CD4-positive, alpha-beta memory T cell (primary cell): Measurements from ENCODE around the gene CNTLN. TPM values are rescaled to one million over a fixed set of nuclear protein-coding genes. Genes with fewer than 3 reads are reported as not detected.

Source experiments
- CTCF ChIA-PET: fragments of 350-600 bp; sonication (Branson Sonifier 250); formaldehyde crosslinking; loops from one replicate; lab custom pipeline; 2021; ENCODE audit warnings: inconsistent platforms; ENCODE audit not compliant: partially characterized antibody; lab: Charles Lee
- POLR2A ChIA-PET: fragments of 350-600 bp; sonication (Branson Sonifier 250); formaldehyde crosslinking; loops from one replicate; lab custom pipeline; 2021; ENCODE audit not compliant: partially characterized antibody; lab: Charles Lee
- DNase-seq, 5 donors: peaks; one replicate each; pipeline versions ENCODE4 v3.0.0 to v3.0.0-alpha.2; 2020 to 2022; ENCODE audit warnings: mixed read lengths in 1 of 5
- H3K27ac ChIP-seq: one replicate; pipeline ENCODE4 v1.7.0; 2013; ENCODE audit warnings: low read depth, low read length
- H3K27me3 ChIP-seq: 2 replicates; pipeline ENCODE4 v1.7.0; 2013; ENCODE audit warnings: mild to moderate bottlenecking, low read length, moderate library complexity; ENCODE audit not compliant: insufficient read depth
- H3K36me3 ChIP-seq: 2 replicates; pipeline ENCODE4 v1.7.0; 2013; ENCODE audit warnings: mild to moderate bottlenecking, low read length, moderate library complexity; ENCODE audit not compliant: insufficient read depth
- H3K4me1 ChIP-seq: 2 replicates; pipeline ENCODE4 v1.7.0; 2013; ENCODE audit warnings: mild to moderate bottlenecking, low read length, moderate library complexity; ENCODE audit not compliant: insufficient read depth
- H3K4me3 ChIP-seq, 2 donors: one replicate each; pipeline ENCODE4 v1.7.0; 2013; ENCODE audit warnings: low read length in 2 of 2, mild to moderate bottlenecking in 1 of 2
- H3K9me3 ChIP-seq, 2 donors: one replicate each; pipeline ENCODE4 v1.7.0; 2013; ENCODE audit warnings: low read length in 2 of 2, control low read depth in 1 of 2; ENCODE audit not compliant: control insufficient read depth in 1 of 2
- H3K27ac Mint-ChIP-seq, 7 donors: one replicate each; pipeline ENCODE4 v1.8.0; 2020 to 2021; ENCODE audit warnings: mixed read lengths in 7 of 7, mild to moderate bottlenecking in 6 of 7, inconsistent platforms in 3 of 7, moderate library complexity in 3 of 7
- H3K27me3 Mint-ChIP-seq, 2 donors: one replicate each; pipeline ENCODE4 v1.8.0; 2020 to 2021; ENCODE audit warnings: mixed read lengths in 2 of 2
- H3K36me3 Mint-ChIP-seq, 2 donors: one replicate each; pipeline ENCODE4 v1.8.0; 2020 to 2021; ENCODE audit warnings: mixed read lengths in 2 of 2, inconsistent platforms in 1 of 2, mild to moderate bottlenecking in 1 of 2
- H3K4me1 Mint-ChIP-seq, 4 donors: one replicate each; pipeline ENCODE4 v1.8.0; 2020 to 2021; ENCODE audit warnings: mixed read lengths in 4 of 4, mild to moderate bottlenecking in 1 of 4
- H3K4me3 Mint-ChIP-seq, 8 donors: one replicate each; pipeline ENCODE4 v1.8.0; 2020 to 2021; ENCODE audit warnings: mixed read lengths in 8 of 8, mild to moderate bottlenecking in 7 of 8, moderate library complexity in 6 of 8, inconsistent platforms in 3 of 8
- H3K9me3 Mint-ChIP-seq, 8 donors: one replicate each; pipeline ENCODE4 v1.8.0; 2020 to 2021; ENCODE audit warnings: mixed read lengths in 8 of 8, mild to moderate bottlenecking in 5 of 8, inconsistent platforms in 3 of 8, moderate library complexity in 1 of 8
- intact Hi-C: fragments of 100-400 bp; cut with micrococcal nuclease; formaldehyde crosslinking; loops from one replicate; pipeline ENCODE4 v1.15.1; 2023
- polyA plus RNA-seq, 2 donors: library from polyadenylated mRNA; unstranded; fragments of 300-500 nt; fragmentation: Illumina TruSeq; gene quantifications; one replicate each; pipeline ENCODE4 v1.2.3, GENCODE V29; 2021
- total RNA-seq, 2 experiments: library from RNA; stranded (reverse); gene quantifications; one replicate each; pipeline ENCODE4 v1.2.3, GENCODE V29; 2021

Gene CNTLN
- total and polyA plus RNA-seq, 4 experiments from 2014 or later = 0.03 to 0.15 (median 0.11) TPM; not detected in 1

DNA sequence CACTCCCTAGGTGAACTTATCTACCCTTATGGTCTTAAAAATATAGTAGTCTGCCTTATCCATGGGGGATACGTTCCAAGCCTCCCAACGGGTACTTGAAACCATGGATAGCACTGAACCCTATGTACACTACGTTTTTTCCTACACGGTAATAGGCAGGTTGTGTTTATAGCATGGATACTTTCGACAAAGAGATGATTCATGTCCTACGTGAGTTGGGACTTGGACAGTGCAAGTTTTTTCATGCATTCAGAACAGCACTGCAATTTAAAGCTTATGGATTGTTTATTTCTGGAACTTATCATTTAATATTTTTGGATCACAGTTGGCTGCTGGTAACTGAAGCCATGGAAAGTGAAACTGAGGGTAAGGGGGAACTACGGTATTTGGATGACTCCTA is 88.1 kb downstream of the CNTLN start:
- intact Hi-C loops = no loop called here
- no peak overlapping the region for H3K4me3 ChIP-seq
- no peak for DNase-seq
- H3K4me1 Mint-ChIP-seq = no peaks in the 10 kb centered on the region
- peaks cover 0 to 5% of the 10 kb centered on the region in 2 donors for H3K9me3 ChIP-seq
- H3K27me3 ChIP-seq = no peaks in the 10 kb centered on the region
- H3K36me3 ChIP-seq = no peaks in the 10 kb centered on the region
- ChIA-PET CTCF (no interaction called here), POLR2A (no interaction called here)
- H3K4me1 ChIP-seq = no peaks in the 10 kb centered on the region
- no peak overlapping the region for H3K27ac Mint-ChIP-seq
- H3K4me3 Mint-ChIP-seq = no peak overlapping the region
- H3K27me3 Mint-ChIP-seq = no peaks in the 10 kb centered on the region
- H3K9me3 Mint-ChIP-seq = peaks cover 0 to 4% (median 1%) of the 10 kb centered on the region in 8 donors
- no peak overlapping the region for H3K27ac ChIP-seq
- H3K36me3 Mint-ChIP-seq = no peaks in the 10 kb centered on the region

DNA sequence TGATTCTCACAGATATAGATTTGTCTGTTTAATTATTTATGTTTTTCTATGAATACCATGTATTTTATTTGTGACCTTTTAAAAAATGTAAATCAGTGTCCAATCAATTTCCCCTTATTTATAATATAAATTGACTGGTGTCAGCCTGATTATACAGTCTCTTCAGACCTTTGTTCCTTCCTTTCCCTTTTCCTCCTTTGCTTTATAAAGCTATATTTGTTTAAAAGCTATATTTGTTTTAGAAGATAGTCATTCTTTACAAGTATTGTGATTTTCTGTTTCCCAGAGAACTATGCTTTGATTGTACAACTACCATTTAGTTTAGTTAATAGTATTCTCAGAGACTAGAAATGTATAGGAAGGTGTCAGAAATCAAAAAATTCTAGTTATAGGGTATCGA is 90.6 kb downstream of the CNTLN start:
- H3K27ac ChIP-seq = no peak overlapping the region
- intact Hi-C loops = no loop called here
- H3K4me1 Mint-ChIP-seq = no peaks in the 10 kb centered on the region
- ChIA-PET POLR2A (no interaction called here), CTCF (interaction anchor here (1.5 kb wide), 1 partner anchor 10 kb away, joined by 4 read pairs; no protein-coding TSS in a partner anchor)
- no peaks in the 10 kb centered on the region for H3K4me1 ChIP-seq
- H3K9me3 ChIP-seq = peaks cover 0 to 5% of the 10 kb centered on the region in 2 donors
- H3K27ac Mint-ChIP-seq = no peak overlapping the region
- DNase-seq = no peak
- H3K27me3 Mint-ChIP-seq = no peaks in the 10 kb centered on the region
- H3K4me3 Mint-ChIP-seq = no peak overlapping the region
- no peak overlapping the region for H3K4me3 ChIP-seq
- peaks cover 0 to 8% (median 4%) of the 10 kb centered on the region in 8 donors for H3K9me3 Mint-ChIP-seq
- no peaks in the 10 kb centered on the region for H3K27me3 ChIP-seq
- H3K36me3 Mint-ChIP-seq = no peaks in the 10 kb centered on the region
- no peaks in the 10 kb centered on the region for H3K36me3 ChIP-seq

DNA sequence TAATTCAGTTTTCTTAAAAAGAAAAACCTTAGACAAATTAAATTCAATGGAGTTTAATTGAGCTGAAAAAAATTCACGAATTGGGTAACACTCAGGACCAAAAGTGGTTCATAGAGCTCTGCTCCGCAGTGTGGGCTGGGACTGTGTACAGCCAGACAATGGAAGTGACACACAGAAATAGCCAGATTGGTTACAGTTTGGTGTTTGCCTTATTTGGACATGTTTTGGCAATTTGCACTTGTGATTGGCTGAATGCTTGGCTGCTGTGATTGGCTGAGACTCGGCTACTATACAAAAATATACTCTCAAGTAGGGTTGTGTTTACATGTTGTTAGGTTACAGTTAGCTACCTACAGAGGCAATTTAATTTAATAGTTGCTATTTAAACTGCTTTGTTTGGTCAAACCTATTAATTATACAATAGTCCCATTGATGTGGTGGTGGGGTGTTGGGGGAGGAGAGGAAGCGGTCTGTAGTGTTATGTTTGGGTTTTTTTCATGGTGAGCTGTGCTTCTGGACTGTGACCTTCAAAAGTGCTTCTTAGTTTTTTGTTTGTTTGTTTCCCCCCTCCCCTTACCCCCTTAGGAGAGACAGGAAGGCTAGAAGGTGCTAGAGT is 95.2 kb downstream of the CNTLN start:
- Mint-ChIP-seq H3K4me3 (no peak overlapping the region), H3K27me3 (no peaks in the 10 kb centered on the region), H3K4me1 (no peaks in the 10 kb centered on the region), H3K9me3 (peaks cover 4 to 14% (median 6%) of the 10 kb centered on the region in 8 donors), H3K27ac (no peak overlapping the region), H3K36me3 (no peaks in the 10 kb centered on the region)
- Histone ChIP-seq H3K27me3 (no peaks in the 10 kb centered on the region), H3K36me3 (no peaks in the 10 kb centered on the region), H3K4me3 (no peak overlapping the region), H3K4me1 (no peaks in the 10 kb centered on the region), H3K9me3 (no peaks in the 10 kb centered on the region), H3K27ac (no peak overlapping the region)
- POLR2A ChIA-PET = no interaction called here
- intact Hi-C loops = no loop called here
- CTCF ChIA-PET = no interaction called here
- DNase-seq = no peak

DNA sequence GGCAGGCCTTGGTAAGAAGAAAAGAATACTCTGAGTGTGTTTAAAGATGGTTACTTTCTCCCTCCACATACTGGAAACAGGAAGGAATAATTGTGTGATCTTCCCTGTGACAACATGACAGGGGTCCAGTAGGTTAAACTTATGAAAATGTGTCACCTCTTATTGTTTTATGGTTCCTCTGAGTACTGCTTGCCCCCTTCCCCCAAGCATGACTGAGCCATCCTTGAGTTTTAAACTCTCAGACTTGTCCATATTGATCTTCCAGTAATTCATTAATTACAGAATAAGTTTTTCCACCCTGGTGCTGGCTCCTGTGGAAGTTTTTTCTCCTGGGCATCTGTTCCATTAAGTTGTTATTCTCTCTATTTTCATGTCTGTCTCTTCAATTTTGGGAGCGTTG is 95.8 kb downstream of the CNTLN start:
- Mint-ChIP-seq H3K4me1 (no peaks in the 10 kb centered on the region), H3K27ac (no peak overlapping the region), H3K4me3 (no peak overlapping the region), H3K36me3 (no peaks in the 10 kb centered on the region), H3K9me3 (peaks cover 4 to 14% (median 6%) of the 10 kb centered on the region in 8 donors), H3K27me3 (no peaks in the 10 kb centered on the region)
- Histone ChIP-seq H3K27ac (no peak overlapping the region), H3K9me3 (no peaks in the 10 kb centered on the region), H3K27me3 (no peaks in the 10 kb centered on the region), H3K4me1 (no peaks in the 10 kb centered on the region), H3K4me3 (no peak overlapping the region), H3K36me3 (no peaks in the 10 kb centered on the region)
- ChIA-PET CTCF (no interaction called here), POLR2A (no interaction called here)
- DNase-seq = no peak
- intact Hi-C loops = no loop called here

DNA sequence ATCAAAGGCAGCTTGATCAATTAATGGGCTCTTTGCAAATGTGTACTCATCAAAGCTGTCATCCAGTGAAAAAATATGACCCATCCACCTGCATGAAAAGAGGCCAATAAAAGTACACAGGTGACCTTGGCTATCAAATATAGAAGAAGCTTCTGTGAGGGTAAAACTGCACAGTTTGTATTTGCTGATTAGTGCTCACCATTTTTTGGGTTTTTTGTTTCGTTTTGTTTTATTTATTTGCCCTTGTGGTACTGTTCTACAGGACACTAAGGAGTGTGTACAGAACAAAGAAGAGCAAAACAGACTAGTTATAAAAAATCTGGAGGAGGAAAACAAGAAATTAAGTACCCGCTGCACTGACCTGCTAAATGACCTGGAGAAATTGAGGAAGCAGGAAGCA is 101.3 kb downstream of the CNTLN start:
- Mint-ChIP-seq H3K27ac (no peak overlapping the region), H3K9me3 (peaks cover 3 to 17% (median 9%) of the 10 kb centered on the region in 8 donors), H3K27me3 (no peaks in the 10 kb centered on the region), H3K4me3 (no peak overlapping the region), H3K4me1 (no peaks in the 10 kb centered on the region), H3K36me3 (no peaks in the 10 kb centered on the region)
- H3K4me1 ChIP-seq = no peaks in the 10 kb centered on the region
- ChIA-PET CTCF (interaction anchor here (1.0 kb wide), 1 partner anchor 9 kb away, joined by 3 read pairs; no protein-coding TSS in a partner anchor), POLR2A (no interaction called here)
- intact Hi-C loops = no loop called here
- H3K9me3 ChIP-seq = no peaks in the 10 kb centered on the region
- H3K27ac ChIP-seq = no peak overlapping the region
- no peaks in the 10 kb centered on the region for H3K27me3 ChIP-seq
- no peak overlapping the region for H3K4me3 ChIP-seq
- H3K36me3 ChIP-seq = no peaks in the 10 kb centered on the region
- no peak for DNase-seq

DNA sequence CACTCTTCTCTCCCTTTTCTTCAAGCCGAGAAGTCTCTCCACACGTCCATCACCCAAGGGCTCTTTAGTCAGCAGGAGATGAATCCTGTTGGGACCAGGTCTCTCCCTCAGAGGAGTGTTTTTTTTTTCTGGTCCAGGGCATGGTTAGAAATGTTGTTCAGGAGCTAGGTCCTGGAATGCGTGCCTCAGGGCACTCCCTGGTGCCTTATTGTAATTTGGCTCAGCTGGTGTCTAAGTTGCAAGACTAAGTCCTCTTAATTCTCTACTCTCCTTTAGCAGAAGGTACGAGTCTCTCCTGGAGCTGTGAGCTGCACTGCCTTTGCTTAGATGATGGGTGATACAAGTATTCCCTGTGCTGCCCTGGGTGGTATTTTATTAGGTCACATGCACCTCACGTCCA is 111.9 kb downstream of the CNTLN start:
- DNase-seq = no peak
- no peak overlapping the region for H3K27ac Mint-ChIP-seq
- no peak overlapping the region for H3K4me3 Mint-ChIP-seq
- Histone ChIP-seq H3K4me1 (no peaks in the 10 kb centered on the region), H3K9me3 (no peaks in the 10 kb centered on the region), H3K27ac (no peak overlapping the region), H3K36me3 (no peaks in the 10 kb centered on the region), H3K27me3 (no peaks in the 10 kb centered on the region), H3K4me3 (no peak overlapping the region)
- ChIA-PET CTCF (no interaction called here), POLR2A (no interaction called here)
- no peaks in the 10 kb centered on the region for H3K36me3 Mint-ChIP-seq
- no peaks in the 10 kb centered on the region for H3K4me1 Mint-ChIP-seq
- no peaks in the 10 kb centered on the region for H3K27me3 Mint-ChIP-seq
- peaks cover 6 to 64% (median 35%) of the 10 kb centered on the region in 8 donors for H3K9me3 Mint-ChIP-seq
- intact Hi-C loops = no loop called here

DNA sequence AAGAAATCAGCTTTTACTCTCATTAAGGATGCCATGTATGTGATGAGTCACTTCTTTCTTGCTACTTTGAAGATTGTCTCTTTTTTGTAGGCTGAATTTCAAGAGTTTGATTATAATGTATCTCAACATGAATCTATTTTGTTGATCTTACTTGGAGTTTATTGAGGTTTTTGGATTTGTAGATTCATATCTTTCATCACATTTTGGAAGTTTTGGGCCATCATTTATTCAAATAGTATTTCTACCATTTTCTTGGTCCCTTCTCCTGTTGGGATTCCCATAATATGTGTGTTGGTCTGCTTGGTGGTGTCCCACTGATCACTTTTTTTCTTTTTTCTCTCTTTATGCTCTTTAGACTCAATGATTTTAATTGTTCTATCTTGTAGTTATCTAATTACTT is 116.3 kb downstream of the CNTLN start:
- peaks cover 3 to 62% (median 36%) of the 10 kb centered on the region in 8 donors for H3K9me3 Mint-ChIP-seq
- intact Hi-C loops = no loop called here

More for the DNA sequence above, 116.3 kb downstream of the CNTLN start:
- Histone ChIP-seq H3K27me3 (no peaks in the 10 kb centered on the region), H3K4me3 (no peak overlapping the region), H3K9me3 (peaks cover 0 to 3% of the 10 kb centered on the region in 2 donors), H3K36me3 (no peaks in the 10 kb centered on the region), H3K4me1 (no peaks in the 10 kb centered on the region), H3K27ac (no peak overlapping the region)
- POLR2A ChIA-PET = no interaction called here
- Mint-ChIP-seq H3K4me1 (no peaks in the 10 kb centered on the region), H3K4me3 (no peak overlapping the region), H3K27me3 (no peaks in the 10 kb centered on the region), H3K36me3 (no peaks in the 10 kb centered on the region), H3K27ac (no peak overlapping the region)
- CTCF ChIA-PET = no interaction called here
- no peak for DNase-seq
